HG02759 (cell line): ENCODE measurements around the gene RPS28.

Experiments
- ATAC-seq: cut with Tn5 transposase; IDR thresholded peaks from one replicate; pipeline ENCODE4 v1.9.1; 2021; ENCODE audit warnings: mild to moderate bottlenecking, moderate library complexity; ENCODE audit not compliant: unreplicated experiment

RPS28 gene

DNA sequence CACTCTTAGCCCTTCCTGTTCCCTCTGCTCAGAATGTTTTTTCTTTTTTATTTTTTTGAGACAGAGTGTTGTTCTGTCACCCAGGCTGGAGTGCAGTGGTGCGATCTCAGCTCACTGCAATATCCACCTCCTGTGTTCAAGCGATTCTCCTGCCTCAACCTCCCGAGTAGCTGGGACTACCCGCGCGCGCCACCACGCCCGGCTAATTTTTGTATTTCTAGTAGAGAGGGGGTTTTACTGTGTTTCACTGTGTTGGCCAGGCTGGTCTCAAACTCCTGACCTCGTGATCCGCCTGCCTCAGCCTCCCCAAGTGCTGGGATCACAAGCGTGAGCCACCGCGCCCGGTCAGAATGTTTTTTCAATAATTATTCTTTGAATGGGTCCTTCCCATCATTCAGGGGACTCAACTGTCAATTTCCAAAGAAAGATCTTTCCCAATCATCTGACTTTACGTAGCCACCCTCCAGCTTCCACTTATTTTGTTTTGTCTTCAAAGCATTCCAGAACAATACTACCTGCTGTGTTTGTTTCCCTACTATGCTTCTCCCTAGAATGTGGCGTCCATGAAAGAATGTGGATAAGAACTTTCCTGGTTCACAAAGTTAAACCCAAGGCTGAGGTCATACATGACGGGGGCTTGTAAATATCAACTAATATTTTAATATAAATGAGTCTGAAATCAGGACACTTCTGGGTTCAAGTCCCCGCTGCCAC is 1.3 kb upstream of the RPS28 start:
- ATAC-seq = no peak

DNA sequence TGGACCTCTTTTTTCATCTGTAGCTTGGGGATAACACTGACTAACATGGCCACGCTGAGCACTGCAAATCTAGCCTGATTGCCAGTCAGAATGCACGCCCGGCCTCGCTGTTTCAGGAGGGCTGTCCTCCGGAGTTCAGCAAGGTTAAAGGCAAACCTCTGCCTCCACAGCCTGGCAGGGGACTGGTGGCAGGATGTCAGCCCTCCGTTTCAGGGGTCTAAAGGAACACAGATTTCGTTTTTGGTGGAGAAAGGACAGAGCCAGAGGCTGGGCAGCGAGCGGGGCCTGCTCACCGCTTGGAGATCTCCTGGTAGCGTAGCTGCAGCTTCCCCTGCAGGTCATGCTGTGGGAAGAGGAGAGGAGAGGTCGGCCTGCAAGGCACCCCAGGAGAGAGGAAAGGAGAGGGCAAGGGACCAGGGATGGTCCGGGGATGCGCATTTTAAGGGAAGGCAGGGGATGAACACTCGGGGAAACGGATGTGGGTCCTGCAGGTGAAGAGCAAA is 681 bp upstream of the RPS28 start:
- ATAC-seq = peak; percentile 4

DNA sequence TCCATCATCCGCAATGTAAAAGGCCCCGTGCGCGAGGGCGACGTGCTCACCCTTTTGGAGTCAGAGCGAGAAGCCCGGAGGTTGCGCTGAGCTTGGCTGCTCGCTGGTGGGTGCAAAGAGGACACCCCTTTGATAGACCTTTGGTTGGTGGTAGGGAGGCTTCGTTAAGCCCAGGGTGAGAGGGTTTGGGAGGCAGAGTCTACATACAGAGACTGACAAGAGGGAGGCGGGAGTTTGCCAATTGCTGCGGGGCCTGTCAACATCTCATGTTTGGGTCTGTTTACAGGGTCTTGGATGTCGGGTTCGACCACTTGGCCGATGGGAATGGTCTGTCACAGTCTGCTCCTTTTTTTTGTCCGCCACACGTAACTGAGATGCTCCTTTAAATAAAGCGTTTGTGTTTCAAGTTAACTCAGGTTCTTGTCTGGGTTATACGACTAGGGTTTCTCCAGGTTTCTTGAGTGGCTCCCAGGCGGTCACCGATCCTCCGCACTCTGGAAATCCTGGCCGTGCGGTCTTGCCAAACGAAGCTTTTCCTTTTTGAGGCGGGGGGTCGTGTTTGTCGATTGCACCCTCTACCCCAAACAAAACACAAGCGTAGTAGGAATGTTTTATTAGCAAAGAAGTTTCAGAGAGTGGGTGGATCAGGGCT is 816 bp downstream of the RPS28 start:
- ATAC-seq = no peak

DNA sequence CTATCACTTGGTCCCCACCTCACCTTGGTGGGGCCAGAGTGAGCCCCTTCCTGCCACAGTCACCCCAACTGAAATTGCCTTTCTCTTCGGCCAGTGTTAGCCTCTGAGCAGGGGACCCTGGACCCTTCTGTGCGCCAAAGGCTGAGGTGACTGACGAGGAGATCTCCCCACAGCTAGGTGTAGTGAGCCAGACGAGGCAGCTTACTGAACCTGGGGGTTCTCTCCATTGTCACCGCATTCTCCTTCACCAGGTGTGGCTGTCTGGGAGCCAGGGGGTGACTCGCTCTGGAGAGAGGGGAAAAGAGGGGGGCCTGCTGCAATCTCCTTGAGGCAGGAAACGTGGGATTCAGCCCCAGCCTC is 1.3 kb downstream of the RPS28 start:
- ATAC-seq = no peak

DNA sequence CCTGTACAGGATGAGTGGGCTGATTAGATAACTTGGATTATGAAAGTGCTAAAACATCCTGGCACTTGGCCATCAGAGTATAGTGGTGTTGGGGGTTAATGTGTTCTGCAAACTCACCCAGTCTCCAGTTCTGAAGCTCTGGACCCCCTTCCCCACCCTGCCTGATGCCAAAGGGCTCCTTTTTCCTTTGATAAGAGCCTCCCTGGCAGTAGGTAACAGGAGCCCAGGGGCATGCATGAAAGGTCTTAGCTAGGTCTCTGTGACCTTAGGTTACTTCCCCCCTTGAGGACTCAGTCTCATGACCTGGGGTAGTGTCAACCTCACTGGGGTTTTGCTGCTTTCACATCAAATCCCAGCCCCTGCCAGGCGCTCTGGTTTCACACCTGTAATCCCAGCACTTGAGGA is 2.5 kb downstream of the RPS28 start:
- no peak for ATAC-seq

DNA sequence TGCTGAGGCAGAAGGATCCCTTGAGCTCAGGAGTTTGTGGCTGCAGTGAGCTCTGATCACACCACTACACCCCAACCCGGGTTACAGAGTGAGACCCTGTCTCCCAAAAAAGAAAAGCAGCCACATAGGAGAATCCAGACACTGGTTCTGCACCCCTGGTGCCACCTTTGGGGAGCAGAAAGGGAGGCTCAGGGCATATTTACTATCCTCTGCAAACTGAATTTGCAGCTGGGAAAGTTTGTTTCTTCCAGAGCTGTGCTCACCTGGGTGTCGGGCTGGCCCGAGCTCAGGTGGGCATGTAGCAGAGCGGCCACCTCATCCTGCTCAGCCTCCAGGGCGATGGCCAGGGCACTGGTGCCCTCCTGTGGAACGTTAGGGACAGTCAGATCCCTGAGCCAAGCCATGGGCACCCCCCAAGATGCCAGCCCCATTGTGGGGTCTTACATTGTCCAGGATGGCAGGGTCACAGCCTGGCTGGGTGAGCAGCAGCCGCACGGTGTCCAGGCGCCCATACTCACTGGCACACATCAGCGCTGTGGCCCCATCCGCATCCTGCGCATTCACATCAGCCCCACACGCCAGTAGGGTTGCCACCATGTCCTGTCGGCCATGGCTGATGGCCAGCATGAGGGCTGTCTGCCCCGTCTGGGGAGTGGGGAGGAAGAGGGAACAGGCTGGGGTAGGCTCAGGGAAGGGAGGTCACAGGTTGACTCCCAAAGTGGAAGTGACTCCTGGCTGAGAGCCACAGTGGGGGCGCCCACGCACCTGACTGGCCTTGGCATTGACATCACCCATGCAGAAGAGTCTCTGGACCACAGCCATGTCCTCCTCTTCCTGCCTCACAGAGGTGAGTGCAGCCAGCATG is 3.1 kb downstream of the RPS28 start:
- no peak for ATAC-seq

DNA sequence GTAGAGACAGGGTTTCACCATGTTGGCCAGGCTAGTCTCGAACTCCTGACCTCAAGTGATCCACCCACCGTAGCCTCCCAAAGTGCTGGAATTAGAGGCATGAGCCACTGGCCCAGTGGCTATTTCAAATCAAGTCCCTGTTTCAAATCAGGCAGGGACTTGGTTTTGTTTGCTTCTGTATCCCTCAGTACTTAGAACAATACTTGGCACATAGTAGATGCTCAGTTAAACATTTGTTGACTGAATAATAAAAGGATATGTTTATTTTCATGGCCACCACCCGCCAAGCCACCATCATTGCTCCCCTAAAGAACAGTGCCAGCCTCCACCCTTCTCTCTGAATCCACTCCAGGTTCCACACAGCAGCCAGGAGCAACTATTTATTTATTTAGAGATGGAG is 4.2 kb downstream of the RPS28 start:
- no peak for ATAC-seq

DNA sequence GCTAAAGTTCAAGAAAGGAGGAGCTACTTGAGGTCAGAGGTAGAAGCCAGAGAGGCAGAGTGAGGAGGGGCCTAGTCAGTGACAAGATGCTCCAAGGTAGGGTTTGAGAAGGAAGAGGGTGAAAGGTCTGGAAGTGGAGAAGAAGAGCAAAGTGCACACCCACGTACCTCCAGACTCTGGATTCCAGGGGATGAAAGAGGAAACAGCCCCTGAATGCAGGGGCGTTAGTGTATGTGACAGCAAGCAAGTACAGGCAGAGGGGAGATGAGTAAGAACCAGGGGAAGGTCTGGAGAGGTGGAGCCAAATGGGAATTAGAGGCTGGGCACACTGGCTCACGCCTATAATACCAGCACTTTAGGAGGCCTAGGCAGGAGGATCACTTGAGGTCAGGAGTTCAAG is 8.7 kb downstream of the RPS28 start:
- no peak for ATAC-seq

DNA sequence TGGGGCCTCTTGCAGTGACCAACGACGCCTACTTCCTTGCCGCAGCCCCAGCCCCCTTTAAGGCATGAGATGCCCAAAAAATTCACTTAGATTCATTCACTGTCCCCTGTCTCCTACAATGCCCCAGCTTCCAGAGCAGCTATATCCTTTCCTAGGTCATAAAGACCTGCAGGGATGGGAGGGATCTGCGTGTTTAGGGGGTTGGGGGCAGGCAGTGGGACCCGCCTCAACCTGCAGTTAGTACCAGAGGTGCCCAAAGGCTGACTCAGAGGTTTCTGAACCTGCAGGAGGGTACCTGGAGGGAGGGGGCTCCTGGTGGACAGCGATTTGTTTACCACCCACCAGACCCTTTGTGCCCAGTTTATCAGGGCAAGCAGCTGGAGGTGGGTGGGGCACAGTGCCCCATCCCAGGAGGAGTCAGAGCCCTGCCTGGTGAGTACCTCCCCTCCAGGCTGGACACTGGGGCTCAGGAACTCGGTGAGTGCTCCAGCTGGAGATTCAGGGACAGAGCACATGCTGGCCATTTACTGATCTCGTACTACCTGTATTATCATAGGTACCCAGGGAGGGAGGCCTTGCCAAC is 10.1 kb downstream of the RPS28 start:
- no peak for ATAC-seq

DNA sequence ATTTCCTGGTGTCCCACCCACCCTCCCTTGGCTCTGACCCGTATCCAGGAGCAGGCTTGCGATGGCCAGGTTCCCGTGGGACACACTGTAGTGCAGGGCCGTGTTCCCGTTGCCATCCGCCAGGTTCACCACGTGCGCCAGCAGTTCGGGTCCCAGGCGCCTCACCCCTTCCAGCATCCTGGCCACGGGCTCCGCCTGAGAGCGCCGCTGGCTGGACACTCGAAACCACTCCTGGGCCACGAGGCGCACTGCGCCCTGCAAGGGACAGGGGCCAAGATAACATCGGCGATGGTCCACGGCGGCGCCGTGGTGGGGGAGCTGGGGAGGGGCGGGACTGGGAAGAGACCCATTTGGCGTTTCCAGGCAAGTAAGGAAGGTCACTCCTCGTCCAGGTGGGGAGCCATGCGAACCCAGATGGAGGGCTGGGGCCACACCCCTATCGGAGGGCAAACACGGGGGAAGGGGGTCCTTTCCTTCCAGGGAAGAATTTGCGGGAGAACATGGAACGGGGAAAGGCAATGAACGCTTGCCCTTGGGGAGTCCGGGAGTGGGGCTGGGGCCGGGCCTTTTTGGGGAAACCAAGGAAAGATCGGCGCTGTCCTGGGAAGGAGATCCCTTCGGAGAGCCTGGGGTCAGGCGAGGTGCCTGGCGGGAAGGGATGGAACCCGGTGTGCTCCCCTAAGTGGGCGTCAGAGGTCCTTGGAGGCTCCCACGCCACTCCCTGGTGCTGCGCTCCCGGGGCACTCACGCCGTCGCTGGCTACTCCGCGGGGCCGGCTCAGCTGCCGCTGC is 11.9 kb downstream of the RPS28 start:
- ATAC-seq = no peak

DNA sequence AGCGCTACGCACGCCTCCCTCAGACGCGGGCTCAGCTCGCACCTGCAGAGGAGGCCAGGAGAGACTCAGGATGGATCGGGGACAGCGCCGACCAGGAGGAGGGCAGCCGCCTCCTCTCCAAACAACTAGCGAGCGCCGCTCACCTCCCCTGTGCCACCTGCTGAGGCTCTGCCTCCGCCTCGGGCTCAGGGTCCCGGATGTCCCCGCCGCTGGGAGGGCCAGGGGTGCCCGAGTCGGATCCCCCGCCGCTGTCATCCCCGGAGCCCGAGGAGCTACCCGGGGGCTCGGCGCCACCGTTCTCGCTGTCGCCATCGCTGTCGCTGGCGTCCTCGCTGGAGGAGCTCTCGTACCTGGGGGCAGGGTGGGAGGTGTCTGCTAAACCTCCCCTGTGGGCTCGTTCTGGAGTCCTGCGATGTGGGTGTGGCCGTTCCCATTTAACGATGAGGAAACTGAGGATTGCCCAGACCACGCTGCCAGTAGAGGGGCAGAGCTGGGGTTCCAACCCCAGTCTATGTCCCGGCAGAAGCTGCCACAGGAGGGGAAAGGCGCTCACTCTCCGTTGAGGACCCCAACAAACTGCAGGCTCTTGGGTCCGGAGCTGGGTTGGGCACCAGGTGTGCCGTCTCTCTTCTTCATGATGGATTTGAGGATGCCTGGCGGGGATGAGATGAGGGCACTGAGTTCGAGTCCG is 12.6 kb downstream of the RPS28 start:
- ATAC-seq = no peak

DNA sequence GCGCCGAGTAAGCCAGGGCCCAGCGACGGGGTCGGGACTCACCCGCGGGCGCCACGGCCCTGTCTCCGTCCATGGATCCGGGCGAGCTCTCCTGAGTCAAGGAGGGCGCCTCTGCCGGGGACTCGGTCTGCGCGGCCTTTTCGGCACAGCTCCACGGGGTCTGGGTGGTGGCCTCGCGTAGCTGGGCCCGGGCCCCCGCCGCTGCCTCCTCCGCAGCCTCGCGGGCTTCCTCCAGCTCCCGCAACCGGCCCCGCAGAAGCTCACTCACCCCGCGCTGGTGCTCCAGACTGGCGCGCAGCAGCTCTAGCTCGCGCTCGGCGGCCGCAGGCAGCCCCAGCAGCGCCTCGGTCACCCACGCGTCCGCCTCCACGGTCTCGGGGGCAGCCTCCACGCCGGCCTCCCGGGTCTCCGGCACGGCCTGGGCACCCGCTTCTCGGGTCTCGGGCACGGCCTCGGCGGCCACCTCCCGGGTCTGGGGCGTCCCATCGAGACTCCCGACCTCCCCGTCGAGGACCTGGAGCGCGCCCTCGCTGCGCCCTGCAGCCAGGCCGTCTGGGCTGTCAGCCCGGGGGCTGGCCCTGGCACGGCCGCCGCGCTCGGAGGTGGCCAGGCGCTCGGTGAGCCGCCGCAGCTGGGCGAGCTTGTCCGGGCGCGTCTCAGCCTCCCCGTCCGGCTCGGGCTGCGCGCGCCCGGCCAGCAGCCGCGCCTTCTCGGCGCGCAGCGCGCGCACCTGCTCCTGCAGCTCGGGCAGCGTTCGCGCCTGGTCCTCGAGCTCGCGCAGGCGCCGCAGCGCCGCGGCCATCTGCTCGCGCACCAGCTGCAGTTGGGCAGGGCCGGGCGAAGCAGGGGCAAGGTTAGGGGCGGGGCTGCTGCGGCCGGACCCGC is 13.4 kb downstream of the RPS28 start:
- no peak for ATAC-seq

DNA sequence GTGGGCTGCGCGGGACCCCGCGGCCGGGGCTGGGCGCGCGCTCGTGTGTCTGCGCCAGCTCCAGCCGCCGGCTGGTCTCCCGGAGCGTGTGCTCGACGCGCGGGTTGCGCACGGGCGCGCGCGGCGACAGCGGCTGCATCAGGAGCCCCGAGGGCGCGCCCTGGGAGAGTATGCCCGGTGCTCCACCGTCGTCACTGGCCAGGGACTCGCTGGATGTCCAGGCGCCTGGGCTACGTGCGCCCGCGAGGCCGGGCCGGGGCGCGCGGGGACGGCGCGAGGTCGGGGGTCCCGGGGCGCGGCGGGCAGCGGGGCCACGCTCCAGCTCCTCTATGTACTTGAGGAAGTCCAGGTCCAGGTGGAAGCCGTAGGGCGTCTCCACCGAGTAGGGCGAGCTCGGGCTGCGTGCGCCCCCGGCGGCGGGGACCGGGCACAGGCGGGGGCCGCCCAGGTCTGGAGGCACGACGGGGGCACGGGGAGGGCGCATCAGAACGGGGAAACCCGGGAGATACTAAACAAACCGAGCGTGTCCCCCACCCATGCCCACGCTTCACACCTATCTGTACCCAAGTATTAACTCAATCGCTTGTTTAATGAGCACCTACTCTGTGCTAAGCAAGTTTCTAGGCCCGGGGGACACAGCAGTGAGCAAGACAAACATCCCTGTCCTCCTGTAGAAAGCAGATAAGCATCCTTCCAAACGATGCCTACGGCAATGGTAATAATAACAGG is 14.2 kb downstream of the RPS28 start:
- no peak for ATAC-seq

DNA sequence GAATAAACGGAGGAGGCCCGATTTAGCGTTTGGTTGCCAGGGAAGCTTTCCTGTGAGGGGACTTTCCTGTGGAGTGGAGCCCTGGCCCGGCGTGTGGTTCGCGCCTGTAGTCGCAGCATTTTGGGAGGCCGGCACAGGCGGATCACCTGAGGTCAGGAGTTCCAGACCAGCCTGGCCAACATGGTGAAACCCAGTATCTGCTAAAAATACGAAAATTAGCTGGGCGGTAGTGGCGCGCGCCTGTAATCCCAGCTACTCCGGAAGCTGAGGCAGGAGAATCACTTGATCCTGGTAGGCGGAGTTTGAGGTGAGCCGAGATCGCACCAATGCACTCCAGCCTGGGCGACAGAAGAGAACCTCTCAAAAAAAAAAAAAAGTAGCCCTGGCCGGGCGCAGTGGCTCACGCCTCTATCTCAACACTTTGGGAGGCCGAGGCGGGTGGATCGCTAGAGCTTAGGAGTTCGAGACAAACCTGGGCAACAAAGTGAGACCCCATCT is 14.8 kb downstream of the RPS28 start:
- no peak for ATAC-seq

DNA sequence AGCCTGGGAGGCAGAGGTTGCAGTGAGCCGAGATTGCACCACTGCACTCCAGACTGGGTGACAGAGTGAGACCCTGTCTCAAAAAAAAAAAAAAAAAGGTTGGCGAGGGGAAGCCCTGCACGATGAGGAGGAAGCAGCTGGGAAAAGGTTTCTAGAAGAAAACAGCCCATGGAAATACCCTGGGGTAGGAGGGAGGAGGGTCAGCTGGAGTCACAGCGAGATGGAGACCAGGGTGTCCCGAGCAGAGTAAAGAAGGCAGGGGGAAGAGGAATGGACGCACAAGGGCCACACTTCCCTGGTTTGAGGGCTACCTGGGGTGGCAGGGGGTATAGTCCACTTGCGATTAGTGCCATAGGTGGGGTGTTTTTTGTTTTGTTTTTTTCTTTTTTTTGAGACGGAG is 15.4 kb downstream of the RPS28 start:
- ATAC-seq = no peak

DNA sequence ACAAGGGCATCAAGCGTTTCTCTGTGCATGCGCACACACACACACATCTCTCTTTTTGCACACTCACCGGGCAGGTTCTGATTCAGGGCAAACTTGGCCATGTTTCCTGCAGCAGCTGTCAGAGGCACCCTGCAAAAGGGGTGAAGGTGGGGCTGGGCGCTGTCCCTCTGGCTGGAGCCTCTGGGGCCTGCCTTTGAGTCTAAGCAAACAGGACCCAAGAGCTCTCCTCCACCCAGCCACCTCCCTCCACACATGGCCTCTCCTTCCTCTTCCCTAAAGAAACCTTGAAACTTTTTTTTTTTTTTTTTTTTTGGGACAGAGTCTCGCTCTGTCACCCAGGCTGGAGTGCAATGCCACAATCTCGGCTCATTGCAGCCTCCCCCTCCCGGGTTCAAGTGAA is 16.4 kb downstream of the RPS28 start:
- ATAC-seq = no peak

DNA sequence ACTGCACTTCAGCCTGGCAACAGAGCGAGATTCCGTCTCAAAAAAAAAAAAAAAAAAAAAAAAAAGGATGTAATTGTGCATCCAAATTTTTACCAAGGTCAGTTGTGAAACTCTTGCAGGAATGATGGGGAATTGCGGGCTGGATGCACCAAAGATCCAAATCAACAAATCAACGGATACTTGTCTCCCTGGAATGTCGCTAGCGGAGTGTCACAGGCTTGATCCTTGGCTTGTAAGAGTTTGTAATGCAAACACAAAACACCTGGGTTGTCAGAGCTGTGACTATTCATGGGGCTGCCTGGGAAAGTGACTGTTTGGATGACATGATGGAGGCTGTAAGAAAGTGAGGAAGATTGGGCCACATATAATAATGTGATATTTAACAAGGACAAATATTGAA is 17.5 kb downstream of the RPS28 start:
- no peak for ATAC-seq
